IPS-18a (cell line): ENCODE data around the gene INPP5D.

ENCODE experiments used
- H3K27ac ChIP-seq: one replicate; pipeline ENCODE4 v1.5.1; 2013; ENCODE audit warnings: low read length
- H3K27me3 ChIP-seq: one replicate; pipeline ENCODE4 v1.6.1; 2013; ENCODE audit warnings: mild to moderate bottlenecking, low read length; ENCODE audit not compliant: control insufficient read depth, insufficient read depth
- H3K36me3 ChIP-seq: one replicate; pipeline ENCODE4 v1.6.1; 2013; ENCODE audit warnings: low read depth, low read length; ENCODE audit not compliant: control insufficient read depth
- H3K4me1 ChIP-seq: one replicate; pipeline ENCODE4 v1.6.1; 2013; ENCODE audit warnings: low read depth, low read length; ENCODE audit not compliant: control insufficient read depth
- H3K4me3 ChIP-seq: one replicate; pipeline ENCODE4 v1.5.1; 2013; ENCODE audit warnings: low read length
- H3K9ac ChIP-seq: one replicate; pipeline ENCODE4 v1.6.1; 2013; ENCODE audit warnings: mild to moderate bottlenecking, low read length, moderate library complexity
- H3K9me3 ChIP-seq: one replicate; pipeline ENCODE4 v1.6.1; 2013; ENCODE audit warnings: low read depth, low read length; ENCODE audit not compliant: control insufficient read depth

Gene INPP5D

GRCh38 chr2:233082222-233082930 lies 22.2 kb downstream of the INPP5D start:
- Histone ChIP-seq H3K36me3 (no peaks in the 10 kb centered on the region), H3K4me3 (no peak overlapping the region), H3K9ac (no peak overlapping the region), H3K4me1 (no peaks in the 10 kb centered on the region), H3K27ac (no peak overlapping the region), H3K27me3 (no peaks in the 10 kb centered on the region), H3K9me3 (no peaks in the 10 kb centered on the region)

- no peak overlapping the region for H3K9ac ChIP-seq
- no peaks in the 10 kb centered on the region for H3K36me3 ChIP-seq
- H3K27me3 ChIP-seq, result no peaks in the 10 kb centered on the region
- no peak overlapping the region for H3K27ac ChIP-seq
- no peaks in the 10 kb centered on the region for H3K9me3 ChIP-seq
- H3K4me1 ChIP-seq, result no peaks in the 10 kb centered on the region
- no peak overlapping the region for H3K4me3 ChIP-seq
These were observed 23.0 kb downstream of the INPP5D start for GRCh38 chr2:233082931-233083755.

GRCh38 chr2:233083782-233084181 lies 23.6 kb downstream of the INPP5D start:
- H3K36me3 ChIP-seq, result no peaks in the 10 kb centered on the region
- no peaks in the 10 kb centered on the region for H3K27me3 ChIP-seq
- no peak overlapping the region for H3K27ac ChIP-seq
- no peaks in the 10 kb centered on the region for H3K9me3 ChIP-seq
- H3K4me1 ChIP-seq, result no peaks in the 10 kb centered on the region
- H3K4me3 ChIP-seq, result no peak overlapping the region
- H3K9ac ChIP-seq, result no peak overlapping the region

- H3K4me3 ChIP-seq, result no peak overlapping the region
- H3K9ac ChIP-seq, result no peak overlapping the region
- no peaks in the 10 kb centered on the region for H3K36me3 ChIP-seq
- no peaks in the 10 kb centered on the region for H3K4me1 ChIP-seq
- no peak overlapping the region for H3K27ac ChIP-seq
- no peaks in the 10 kb centered on the region for H3K9me3 ChIP-seq
- H3K27me3 ChIP-seq, result no peaks in the 10 kb centered on the region
These were observed 24.3 kb downstream of the INPP5D start for GRCh38 chr2:233084488-233084887.

- Histone ChIP-seq H3K27me3 (no peaks in the 10 kb centered on the region), H3K27ac (no peak overlapping the region), H3K9ac (no peak overlapping the region), H3K36me3 (no peaks in the 10 kb centered on the region), H3K4me1 (no peaks in the 10 kb centered on the region), H3K9me3 (no peaks in the 10 kb centered on the region), H3K4me3 (no peak overlapping the region)
These were observed 25.1 kb downstream of the INPP5D start for GRCh38 chr2:233085037-233085838.

- Histone ChIP-seq H3K36me3 (no peaks in the 10 kb centered on the region), H3K4me1 (no peaks in the 10 kb centered on the region), H3K4me3 (no peak overlapping the region), H3K27me3 (no peaks in the 10 kb centered on the region), H3K9me3 (no peaks in the 10 kb centered on the region), H3K9ac (no peak overlapping the region), H3K27ac (no peak overlapping the region)
These were observed 25.7 kb downstream of the INPP5D start for GRCh38 chr2:233085839-233086150.

GRCh38 chr2:233087713-233088112 lies 27.6 kb downstream of the INPP5D start:
- no peak overlapping the region for H3K27ac ChIP-seq
- H3K9ac ChIP-seq, result no peak overlapping the region
- H3K27me3 ChIP-seq, result no peaks in the 10 kb centered on the region
- H3K9me3 ChIP-seq, result no peaks in the 10 kb centered on the region
- H3K4me3 ChIP-seq, result no peak overlapping the region
- no peaks in the 10 kb centered on the region for H3K36me3 ChIP-seq
- H3K4me1 ChIP-seq, result no peaks in the 10 kb centered on the region

GRCh38 chr2:233088972-233089345 lies 28.8 kb downstream of the INPP5D start:
- no peaks in the 10 kb centered on the region for H3K4me1 ChIP-seq
- no peaks in the 10 kb centered on the region for H3K9me3 ChIP-seq
- no peaks in the 10 kb centered on the region for H3K36me3 ChIP-seq
- H3K27me3 ChIP-seq, result no peaks in the 10 kb centered on the region
- H3K9ac ChIP-seq, result no peak overlapping the region
- H3K27ac ChIP-seq, result no peak overlapping the region
- H3K4me3 ChIP-seq, result no peak overlapping the region

- H3K9me3 ChIP-seq, result no peaks in the 10 kb centered on the region
- peaks cover 4% of the 10 kb centered on the region for H3K4me1 ChIP-seq
- no peaks in the 10 kb centered on the region for H3K27me3 ChIP-seq
- H3K27ac ChIP-seq, result no peak overlapping the region
- H3K4me3 ChIP-seq, result no peak overlapping the region
- H3K9ac ChIP-seq, result no peak overlapping the region
- no peaks in the 10 kb centered on the region for H3K36me3 ChIP-seq
These were observed 29.7 kb downstream of the INPP5D start for GRCh38 chr2:233089851-233090250.

- H3K9me3 ChIP-seq, result no peaks in the 10 kb centered on the region
- H3K9ac ChIP-seq, result no peak overlapping the region
- no peaks in the 10 kb centered on the region for H3K27me3 ChIP-seq
- no peaks in the 10 kb centered on the region for H3K36me3 ChIP-seq
- H3K4me1 ChIP-seq, result peaks cover 4% of the 10 kb centered on the region
- no peak overlapping the region for H3K27ac ChIP-seq
- no peak overlapping the region for H3K4me3 ChIP-seq
These were observed 30.7 kb downstream of the INPP5D start for GRCh38 chr2:233090879-233091278.

GRCh38 chr2:233091595-233092375 lies 31.6 kb downstream of the INPP5D start:
- no peak overlapping the region for H3K27ac ChIP-seq
- H3K4me1 ChIP-seq, result peaks cover 4% of the 10 kb centered on the region
- H3K9me3 ChIP-seq, result no peaks in the 10 kb centered on the region
- H3K27me3 ChIP-seq, result no peaks in the 10 kb centered on the region
- H3K9ac ChIP-seq, result no peak overlapping the region
- H3K4me3 ChIP-seq, result no peak overlapping the region
- no peaks in the 10 kb centered on the region for H3K36me3 ChIP-seq
